HEK293T (cell line): ENCODE results near the gene ANKRD44.

Source experiments
- SP1 ChIP-seq: fragments of 450-650 bp; IDR thresholded peaks from 2 replicates; pipeline ENCODE4 v1.6.1; 2017
- TF ChIP-seq, protein P1 (sequence below): fragments of 450-650 bp; IDR thresholded peaks from 2 replicates; pipeline ENCODE4 v1.6.1; 2016

DNA sequence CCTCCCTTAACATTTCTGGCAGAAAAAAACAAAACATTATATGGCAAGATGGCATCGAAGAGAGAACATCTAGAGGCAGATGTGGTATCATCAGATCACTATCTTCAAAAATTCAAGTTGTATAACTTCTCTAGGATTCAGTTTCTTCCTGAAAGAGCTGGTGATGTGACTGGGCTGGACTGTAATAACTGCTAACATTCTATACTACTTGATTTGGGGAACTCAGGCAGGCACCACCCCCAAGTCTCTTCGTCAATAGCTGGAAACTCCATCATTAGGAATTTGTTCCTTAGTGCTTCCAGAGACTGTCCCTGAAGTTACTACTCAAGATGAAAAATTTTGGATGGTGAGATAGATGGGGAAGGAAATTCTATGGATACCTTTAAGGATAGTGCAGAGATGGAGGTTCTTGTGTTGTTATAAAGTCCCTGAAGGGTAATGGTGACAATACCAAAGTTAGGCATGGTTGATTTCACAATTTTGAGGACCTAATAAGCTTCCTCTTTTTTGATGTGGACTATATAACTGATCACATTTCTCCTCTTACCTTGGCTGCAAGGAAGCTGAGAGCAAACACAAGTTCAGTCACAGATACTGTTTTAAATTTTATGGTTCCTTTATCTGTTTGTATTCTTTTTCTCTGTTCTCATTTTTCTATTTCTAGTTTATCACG is 324.9 kb downstream of the ANKRD44 start:
- TF ChIP-seq, protein P1, sequence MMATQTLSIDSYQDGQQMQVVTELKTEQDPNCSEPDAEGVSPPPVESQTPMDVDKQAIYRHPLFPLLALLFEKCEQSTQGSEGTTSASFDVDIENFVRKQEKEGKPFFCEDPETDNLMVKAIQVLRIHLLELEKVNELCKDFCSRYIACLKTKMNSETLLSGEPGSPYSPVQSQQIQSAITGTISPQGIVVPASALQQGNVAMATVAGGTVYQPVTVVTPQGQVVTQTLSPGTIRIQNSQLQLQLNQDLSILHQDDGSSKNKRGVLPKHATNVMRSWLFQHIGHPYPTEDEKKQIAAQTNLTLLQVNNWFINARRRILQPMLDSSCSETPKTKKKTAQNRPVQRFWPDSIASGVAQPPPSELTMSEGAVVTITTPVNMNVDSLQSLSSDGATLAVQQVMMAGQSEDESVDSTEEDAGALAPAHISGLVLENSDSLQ, result no peak
- no peak for TF ChIP-seq SP1
